GM21717 (cell line): ENCODE results near the gene DNALI1.
"Not testable (repeated sequence)": the region's sequence is repeated elsewhere in the genome, so short reads cannot be mapped to it uniquely, and the experiment has no call there.

Experiments
- ATAC-seq: cut with Tn5 transposase; IDR thresholded peaks from one replicate; pipeline ENCODE4 v1.9.1; 2021; ENCODE audit warnings: mild to moderate bottlenecking, moderate library complexity; ENCODE audit not compliant: unreplicated experiment

DNALI1 gene

GRCh38 chr1:37556712-37557196 lies at the start of gene DNALI1:
Gene DNALI1, plus strand, starts transcription at chr1:37556940. Its CDS starts 55 bp downstream, at chr1:37556995.
- ATAC-seq = no peak

- ATAC-seq = no peak
Measured at GRCh38 chr1:37509181-37509580, 47.6 kb upstream of the DNALI1 start.

GRCh38 chr1:37513795-37514349 lies 42.9 kb upstream of the DNALI1 start:
- peak; percentile 38 for ATAC-seq

GRCh38 chr1:37514350-37515184 lies 42.2 kb upstream of the DNALI1 start, which contains the start of gene MEAF6:
Gene MEAF6, minus strand, starts transcription at chr1:37514766. Its CDS starts 20 bp downstream, at chr1:37514746.
- ATAC-seq = peak; percentile 83

GRCh38 chr1:37515185-37516034 lies 41.3 kb upstream of the DNALI1 start:
- no peak for ATAC-seq

- no peak for ATAC-seq
Measured at GRCh38 chr1:37517569-37517968, 39.2 kb upstream of the DNALI1 start.

GRCh38 chr1:37518241-37518640 lies 38.5 kb upstream of the DNALI1 start:
- not testable (repeated sequence) for ATAC-seq

GRCh38 chr1:37518929-37519328 lies 37.8 kb upstream of the DNALI1 start:
- not testable (repeated sequence) for ATAC-seq

- no peak for ATAC-seq
Measured at GRCh38 chr1:37519613-37520012, 37.1 kb upstream of the DNALI1 start.

GRCh38 chr1:37529888-37530287 lies 26.9 kb upstream of the DNALI1 start:
- not testable (repeated sequence) for ATAC-seq

- ATAC-seq = not testable (repeated sequence)
Measured at GRCh38 chr1:37532418-37533156, 24.2 kb upstream of the DNALI1 start.

GRCh38 chr1:37533317-37534093 lies 23.2 kb upstream of the DNALI1 start:
- no peak for ATAC-seq

- ATAC-seq = no peak
Measured at GRCh38 chr1:37537378-37537777, 19.4 kb upstream of the DNALI1 start.

GRCh38 chr1:37539154-37539553 lies 17.6 kb upstream of the DNALI1 start:
- not testable (repeated sequence) for ATAC-seq

- no peak for ATAC-seq
Measured at GRCh38 chr1:37540036-37540785, 16.5 kb upstream of the DNALI1 start.

GRCh38 chr1:37544530-37544929 lies 12.2 kb upstream of the DNALI1 start:
- no peak for ATAC-seq

- ATAC-seq = no peak
Measured at GRCh38 chr1:37545019-37545418, 11.7 kb upstream of the DNALI1 start.

GRCh38 chr1:37549341-37549740 lies 7.4 kb upstream of the DNALI1 start:
- ATAC-seq = no peak

GRCh38 chr1:37553598-37553926 lies 3.2 kb upstream of the DNALI1 start:
- ATAC-seq = no peak
